ENCODE data around the gene CHN2. TPM values are rescaled to one million over a fixed set of nuclear protein-coding genes. Genes with fewer than 3 reads are reported as not detected.

Gene CHN2
- total RNA-seq, 1 experiment from 2014 or later, result 2.1 TPM

DNA sequence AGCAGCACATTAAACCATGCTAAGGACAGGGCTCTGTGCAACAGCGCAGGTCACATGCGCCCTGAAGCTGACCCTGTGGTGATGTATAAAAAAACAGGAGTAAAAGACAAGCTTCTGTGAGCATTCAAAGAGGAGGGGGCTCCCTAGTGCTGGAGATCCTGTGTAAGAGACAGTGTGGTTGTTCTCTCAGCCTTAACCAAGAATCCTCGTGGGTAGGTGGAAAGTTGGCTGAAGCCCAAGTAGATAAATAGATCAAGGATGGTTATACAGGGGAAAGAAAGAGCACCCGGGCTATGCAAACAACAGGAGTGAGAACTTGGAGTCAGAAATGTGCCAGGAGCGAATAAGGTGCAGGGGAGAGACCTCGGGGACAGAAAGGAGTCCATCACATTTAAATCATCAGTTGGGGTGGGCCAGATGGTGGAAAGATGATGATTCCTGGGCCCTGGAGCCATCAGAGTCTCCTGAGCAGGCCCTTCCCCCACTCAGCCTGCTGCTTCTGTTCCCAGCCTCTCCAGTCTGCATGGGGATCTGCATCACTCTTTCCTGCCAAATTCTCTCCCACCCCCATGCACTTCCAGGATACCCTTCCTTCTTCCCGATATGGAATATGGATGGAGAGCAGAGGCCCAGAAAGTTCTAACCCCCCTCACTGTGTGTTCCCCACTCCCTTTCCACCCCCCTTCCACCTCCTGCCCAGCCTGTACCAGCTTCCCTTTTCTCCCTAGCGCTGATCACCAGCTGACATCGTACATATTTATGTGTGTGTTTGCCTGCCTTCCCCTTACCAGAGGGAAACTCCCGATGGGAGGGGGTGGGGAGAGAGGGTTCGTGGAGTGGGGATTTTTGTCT lies 291.0 kb downstream of the CHN2 start:
- ATAC-seq (no peak), DNase-seq (ENCODE audit: low read depth, low spot score) (no peak)
- intact Hi-C loops (cut with micrococcal nuclease), result no loop called here
- no peaks in the 10 kb centered on the region for H3K9me3 ChIP-seq (ENCODE audit: control insufficient read depth in 1 of 2, insufficient read depth in 1 of 2, low read depth in 1 of 2, low read length in 2 of 2)
- no peaks in the 10 kb centered on the region for H3K79me2 ChIP-seq (ENCODE audit: insufficient read depth, low read length)
- H3K27ac ChIP-seq (ENCODE audit: low read depth, low read length), result no peak overlapping the region
- H3K27me3 ChIP-seq (ENCODE audit: insufficient read depth, low read length), result no peaks in the 10 kb centered on the region
- ChIA-PET CTCF (no interaction called here), POLR2A (no interaction called here), RAD21 (ENCODE audit: low non-redundant PET in 1 of 2, low total read pairs in 2 of 2, uncharacterized antibody in 2 of 2, unreplicated experiment in 2 of 2) (no interaction called here)
- H3K4me1 ChIP-seq (ENCODE audit: control insufficient read depth in 1 of 2, insufficient read depth in 2 of 2, low read length in 2 of 2), result peaks cover 2 to 6% of the 10 kb centered on the region in 2 experiments; a peak in 1 of 4 replicates
- no peak overlapping the region for H3K9ac ChIP-seq (ENCODE audit: low read length)
- no peak overlapping the region for H2AFZ ChIP-seq (ENCODE audit: low read depth, low read length, poor library complexity, severe bottlenecking)
- TF ChIP-seq MAX (IDR thresholded peaks at IDR 0.05), result no peak
- no peak for TF ChIP-seq POLR2A (IDR thresholded peaks at IDR 0.05; ENCODE audit: borderline replicate concordance, extremely low read depth, insufficient read depth, insufficient read length)
- no peak for TF ChIP-seq ELF1 (IDR thresholded peaks at IDR 0.05; ENCODE audit: borderline replicate concordance, low read depth)
- no peak for TF ChIP-seq SIN3A (IDR thresholded peaks at IDR 0.05; ENCODE audit: low read depth)
- no peak for TF ChIP-seq CEBPB (IDR thresholded peaks at IDR 0.05; ENCODE audit: low read depth)
- TF ChIP-seq, protein P1, sequence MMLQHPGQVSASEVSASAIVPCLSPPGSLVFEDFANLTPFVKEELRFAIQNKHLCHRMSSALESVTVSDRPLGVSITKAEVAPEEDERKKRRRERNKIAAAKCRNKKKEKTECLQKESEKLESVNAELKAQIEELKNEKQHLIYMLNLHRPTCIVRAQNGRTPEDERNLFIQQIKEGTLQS (IDR thresholded peaks at IDR 0.05), result no peak
- no peak for TF ChIP-seq RAD21 (IDR thresholded peaks at IDR 0.05; ENCODE audit: low read depth)
- no peak for TF ChIP-seq POLR2AphosphoS5 (IDR thresholded peaks at IDR 0.05; ENCODE audit: low read depth, low read length)
- TF ChIP-seq, protein P2, sequence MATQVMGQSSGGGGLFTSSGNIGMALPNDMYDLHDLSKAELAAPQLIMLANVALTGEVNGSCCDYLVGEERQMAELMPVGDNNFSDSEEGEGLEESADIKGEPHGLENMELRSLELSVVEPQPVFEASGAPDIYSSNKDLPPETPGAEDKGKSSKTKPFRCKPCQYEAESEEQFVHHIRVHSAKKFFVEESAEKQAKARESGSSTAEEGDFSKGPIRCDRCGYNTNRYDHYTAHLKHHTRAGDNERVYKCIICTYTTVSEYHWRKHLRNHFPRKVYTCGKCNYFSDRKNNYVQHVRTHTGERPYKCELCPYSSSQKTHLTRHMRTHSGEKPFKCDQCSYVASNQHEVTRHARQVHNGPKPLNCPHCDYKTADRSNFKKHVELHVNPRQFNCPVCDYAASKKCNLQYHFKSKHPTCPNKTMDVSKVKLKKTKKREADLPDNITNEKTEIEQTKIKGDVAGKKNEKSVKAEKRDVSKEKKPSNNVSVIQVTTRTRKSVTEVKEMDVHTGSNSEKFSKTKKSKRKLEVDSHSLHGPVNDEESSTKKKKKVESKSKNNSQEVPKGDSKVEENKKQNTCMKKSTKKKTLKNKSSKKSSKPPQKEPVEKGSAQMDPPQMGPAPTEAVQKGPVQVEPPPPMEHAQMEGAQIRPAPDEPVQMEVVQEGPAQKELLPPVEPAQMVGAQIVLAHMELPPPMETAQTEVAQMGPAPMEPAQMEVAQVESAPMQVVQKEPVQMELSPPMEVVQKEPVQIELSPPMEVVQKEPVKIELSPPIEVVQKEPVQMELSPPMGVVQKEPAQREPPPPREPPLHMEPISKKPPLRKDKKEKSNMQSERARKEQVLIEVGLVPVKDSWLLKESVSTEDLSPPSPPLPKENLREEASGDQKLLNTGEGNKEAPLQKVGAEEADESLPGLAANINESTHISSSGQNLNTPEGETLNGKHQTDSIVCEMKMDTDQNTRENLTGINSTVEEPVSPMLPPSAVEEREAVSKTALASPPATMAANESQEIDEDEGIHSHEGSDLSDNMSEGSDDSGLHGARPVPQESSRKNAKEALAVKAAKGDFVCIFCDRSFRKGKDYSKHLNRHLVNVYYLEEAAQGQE (IDR thresholded peaks at IDR 0.05; ENCODE audit: low read depth), result no peak
- no peak for TF ChIP-seq YY1 (IDR thresholded peaks at IDR 0.05; ENCODE audit: extremely low read depth, insufficient replicate concordance, low read depth, low read length)
- no peak for TF ChIP-seq ZNF274 (IDR thresholded peaks at IDR 0.05; ENCODE audit: low read depth, low read length)
- no peak for TF ChIP-seq EZH2phosphoT487 (IDR thresholded peaks at IDR 0.05; ENCODE audit: borderline replicate concordance)
- TF ChIP-seq FOSL1 (IDR thresholded peaks at IDR 0.05; ENCODE audit: low read depth), result no peak
- no peak for TF ChIP-seq EZH2 (IDR thresholded peaks at IDR 0.05)
- no peaks in the 10 kb centered on the region for H3K36me3 ChIP-seq (ENCODE audit: control insufficient read depth in 1 of 2, insufficient read depth in 2 of 2, low read length in 2 of 2)
- no TSS peak for BruUV-seq (replicated peaks)
- no peaks in the 10 kb centered on the region for H3K9me2 ChIP-seq (ENCODE audit: insufficient read depth)
- H3K4me2 ChIP-seq (ENCODE audit: low read length), result no peak overlapping the region
- no peaks in the 10 kb centered on the region for H4K20me1 ChIP-seq (ENCODE audit: insufficient read depth)
- H3K4me3 ChIP-seq (replicated peaks in 1 of 2; ENCODE audit: low read depth in 1 of 2, low read length in 2 of 2), result no peak overlapping the region

Data from HCT116 (cell line).